Gastrocnemius medialis (tissue), 4 donors: ENCODE results near the gene ZNF335. TPM values are rescaled to one million over a fixed set of nuclear protein-coding genes. Genes with fewer than 3 reads are reported as not detected.

Experiments
- ATAC-seq, 2 donors: fragments of 150-250 bp; one replicate each; pipeline ENCODE4 v1.9.1; 2016
- DNase-seq, 2 donors: peaks; one replicate each; pipeline ENCODE4 v3.0.0-alpha.2; 2019
- H3K27ac ChIP-seq, 4 donors: fragments of 200-600 bp; sonication (generic); 1 replicate in 1 of 4; 2 replicates in 3 of 4; pipeline ENCODE4 v1.5.1; 2016 to 2018; ENCODE audit warnings: mild to moderate bottlenecking in 2 of 4, moderate library complexity in 1 of 4
- H3K27me3 ChIP-seq, 3 donors: fragments of 200-600 bp; sonication (generic) in 2 of 3; 1 replicate in 1 of 3; 2 replicates in 2 of 3; pipeline versions ENCODE4 v1.5.1 to v1.6.0; 2016 to 2019; ENCODE audit warnings: mild to moderate bottlenecking in 1 of 3, moderate library complexity in 1 of 3
- H3K36me3 ChIP-seq, 2 donors: fragments of 200-600 bp; sonication (generic) in 1 of 2; one replicate each; pipeline ENCODE4 v1.5.1; 2017 to 2018
- H3K4me1 ChIP-seq, 2 donors: fragments of 200-600 bp; sonication (generic) in 1 of 2; one replicate each; pipeline ENCODE4 v1.5.1; 2016 to 2017; ENCODE audit warnings: mild to moderate bottlenecking in 2 of 2
- H3K4me3 ChIP-seq, 4 donors: fragments of 200-600 bp; sonication (generic) in 3 of 4; 1 replicate in 1 of 4; 2 replicates in 3 of 4; pipeline ENCODE4 v1.5.1; 2016 to 2019; ENCODE audit warnings: mild to moderate bottlenecking in 2 of 4
- H3K9me3 ChIP-seq, 3 donors: fragments of 200-600 bp; sonication (generic) in 2 of 3; 1 replicate in 1 of 3; 2 replicates in 2 of 3; pipeline ENCODE4 v1.5.1; 2016 to 2019
- POLR2A ChIP-seq, 2 donors: fragments of 450-650 bp; IDR thresholded peaks; one replicate each; pipeline ENCODE4 v1.6.1; 2017; ENCODE audit warnings: antibody characterized with exemption in 2 of 2, mild to moderate bottlenecking in 2 of 2, moderate library complexity in 2 of 2
- in situ Hi-C, 4 donors: fragments of 200-750 bp; cut with MboI; loops; one replicate each; pipeline versions ENCODE4 v1.15.0 to v1.8.0; 2017; ENCODE audit warnings: low sequenced_read_pairs in 4 of 4
- intact Hi-C: fragments of 100-400 bp; cut with DNase I; formaldehyde crosslinking; loops from one replicate; pipeline ENCODE4 v1.15.1; 2023; ENCODE audit warnings: low total_unique reads
- total RNA-seq, 4 donors: library from RNA; depleted of rRNA; stranded (reverse); fragments of >200 nt; gene quantifications; one replicate each; pipeline versions ENCODE4 v1.1.0 to v1.2.3, GENCODE V29; 2016
- TF ChIP-seq, protein P1 (sequence below), 5 experiments: fragments of 450-650 bp in 3 of 5; fragments of 200-600 bp in 2 of 5; sonication (generic) in 2 of 5; IDR thresholded peaks in 4 of 5; conservative IDR thresholded peaks in 1 of 5; 1 replicate in 4 of 5; 2 replicates in 1 of 5; pipeline ENCODE4 v1.5.1; 2016 to 2019; ENCODE audit warnings: antibody characterized with exemption in 5 of 5, mild to moderate bottlenecking in 3 of 5, moderate library complexity in 3 of 5

Gene ZNF335
- total RNA-seq, 4 donors from 2014 or later, result 8.3 to 19.1 (median 12.7) TPM

DNA sequence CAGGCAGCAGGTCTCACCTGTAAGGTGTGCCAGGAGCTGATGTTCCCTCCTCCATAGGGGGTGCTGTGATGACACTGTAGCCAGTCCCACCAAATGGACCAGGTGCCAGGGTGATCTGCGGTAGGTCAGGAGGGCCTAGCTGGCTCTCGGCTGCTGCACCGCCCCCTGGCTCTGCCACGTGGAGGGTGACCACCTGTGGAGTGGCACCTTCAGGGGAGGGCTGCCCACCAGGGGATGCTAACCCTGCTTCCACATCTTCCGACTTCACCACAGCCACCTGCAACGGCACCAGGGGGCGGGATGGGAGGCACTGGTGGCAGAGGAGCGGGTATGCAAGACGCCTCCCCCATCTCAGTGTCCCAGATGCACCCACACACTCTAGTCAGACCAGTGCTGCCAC, 18.3 kb downstream of the ZNF335 start:
- Histone ChIP-seq H3K9me3 (no peaks in the 10 kb centered on the region), H3K27me3 (no peaks in the 10 kb centered on the region), H3K4me3 (no peak overlapping the region), H3K36me3 (peaks cover 0 to 84% of the 10 kb centered on the region in 2 donors), H3K4me1 (no peaks in the 10 kb centered on the region), H3K27ac (no peak overlapping the region)
- in situ Hi-C loops, result loop anchor here in 1 of 4 donors (25.0 kb wide), 1 partner anchor 141 kb away; the partner anchor contains the start of gene UBE2C
- intact Hi-C loops, result no loop called here
- DNase-seq (no peak), ATAC-seq (no peak)
- TF ChIP-seq, protein P1, sequence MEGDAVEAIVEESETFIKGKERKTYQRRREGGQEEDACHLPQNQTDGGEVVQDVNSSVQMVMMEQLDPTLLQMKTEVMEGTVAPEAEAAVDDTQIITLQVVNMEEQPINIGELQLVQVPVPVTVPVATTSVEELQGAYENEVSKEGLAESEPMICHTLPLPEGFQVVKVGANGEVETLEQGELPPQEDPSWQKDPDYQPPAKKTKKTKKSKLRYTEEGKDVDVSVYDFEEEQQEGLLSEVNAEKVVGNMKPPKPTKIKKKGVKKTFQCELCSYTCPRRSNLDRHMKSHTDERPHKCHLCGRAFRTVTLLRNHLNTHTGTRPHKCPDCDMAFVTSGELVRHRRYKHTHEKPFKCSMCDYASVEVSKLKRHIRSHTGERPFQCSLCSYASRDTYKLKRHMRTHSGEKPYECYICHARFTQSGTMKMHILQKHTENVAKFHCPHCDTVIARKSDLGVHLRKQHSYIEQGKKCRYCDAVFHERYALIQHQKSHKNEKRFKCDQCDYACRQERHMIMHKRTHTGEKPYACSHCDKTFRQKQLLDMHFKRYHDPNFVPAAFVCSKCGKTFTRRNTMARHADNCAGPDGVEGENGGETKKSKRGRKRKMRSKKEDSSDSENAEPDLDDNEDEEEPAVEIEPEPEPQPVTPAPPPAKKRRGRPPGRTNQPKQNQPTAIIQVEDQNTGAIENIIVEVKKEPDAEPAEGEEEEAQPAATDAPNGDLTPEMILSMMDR (IDR thresholded peaks at IDR 0.05 in 4 of 5, conservative IDR thresholded peaks at IDR 0.05 in 1 of 5), result no peak
- TF ChIP-seq POLR2A (IDR thresholded peaks at IDR 0.05), result no peak

DNA sequence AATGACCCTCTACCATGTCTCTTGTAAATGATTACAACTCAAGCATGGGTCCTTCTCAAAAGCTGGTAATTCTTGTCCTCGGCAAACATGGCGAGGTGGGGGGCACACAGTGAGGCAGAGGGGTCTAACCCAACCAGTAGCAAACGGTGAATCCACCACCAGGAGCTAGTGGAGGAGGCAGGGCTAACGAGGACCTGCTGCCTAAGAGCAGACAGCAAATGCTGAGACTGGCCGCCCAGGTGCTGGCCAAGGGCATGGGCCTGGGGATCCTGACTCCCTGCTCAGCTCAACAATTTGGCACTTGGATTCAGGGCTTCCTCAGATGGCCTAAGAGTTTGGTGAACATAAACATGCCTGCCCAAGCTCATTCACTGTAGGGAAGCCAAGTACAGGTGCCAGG, 19.1 kb downstream of the ZNF335 start:
- intact Hi-C loops, result no loop called here
- TF ChIP-seq, protein P1 (IDR thresholded peaks at IDR 0.05 in 4 of 5, conservative IDR thresholded peaks at IDR 0.05 in 1 of 5), result no peak
- no peak for TF ChIP-seq POLR2A (IDR thresholded peaks at IDR 0.05)
- no peaks in the 10 kb centered on the region for H3K4me1 ChIP-seq
- H3K9me3 ChIP-seq, result no peaks in the 10 kb centered on the region
- H3K36me3 ChIP-seq, result peaks cover 0 to 84% of the 10 kb centered on the region in 2 donors
- ATAC-seq (no peak), DNase-seq (no peak)
- in situ Hi-C loops, result loop anchor here in 1 of 4 donors (25.0 kb wide), 1 partner anchor 141 kb away; the partner anchor contains the start of gene UBE2C
- no peak overlapping the region for H3K27ac ChIP-seq
- H3K27me3 ChIP-seq, result no peaks in the 10 kb centered on the region
- no peak overlapping the region for H3K4me3 ChIP-seq

DNA sequence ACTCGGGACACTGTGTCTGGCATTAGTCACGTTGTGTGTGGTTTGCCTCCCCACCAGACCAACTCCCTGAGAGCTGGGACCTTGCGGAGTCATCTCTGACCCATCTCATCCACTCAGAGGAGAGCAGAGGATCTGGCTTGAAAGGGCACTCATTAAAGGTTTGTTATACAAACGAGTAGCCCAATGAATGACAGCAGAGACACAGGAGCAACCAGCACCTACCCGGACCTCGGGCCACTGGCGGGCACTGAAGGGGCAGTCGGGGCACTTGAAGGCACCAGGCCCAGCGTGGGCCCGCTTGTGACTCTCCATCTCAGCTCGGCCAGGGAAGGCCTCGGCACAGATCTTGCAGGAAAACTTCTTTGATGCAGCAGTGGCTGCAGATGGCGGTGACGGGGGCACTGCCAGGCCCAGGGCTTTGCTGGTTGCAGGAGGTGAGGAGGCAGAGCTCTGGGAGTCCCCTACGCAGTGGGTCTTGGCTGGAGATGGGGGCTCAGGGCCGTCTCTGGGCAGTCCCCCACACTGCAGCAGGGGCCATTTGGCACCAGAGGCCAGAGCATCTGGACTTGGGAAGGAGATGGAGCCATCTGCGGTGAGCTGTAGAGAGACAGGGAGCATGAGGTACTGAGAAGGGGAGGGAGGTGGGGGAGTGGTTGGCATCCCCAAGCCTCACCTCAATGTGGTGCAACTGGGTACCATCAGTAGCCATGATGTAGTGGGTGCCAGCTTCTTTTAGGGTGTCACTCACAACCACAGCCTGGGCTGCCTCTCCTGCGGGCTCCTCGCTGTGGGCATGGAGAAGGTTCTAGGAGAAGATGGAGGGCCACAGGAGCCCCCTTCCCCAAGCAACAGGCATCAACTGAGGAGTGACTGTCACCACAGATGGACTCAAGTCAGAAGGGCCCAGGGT, 19.8 kb downstream of the ZNF335 start:
- no peaks in the 10 kb centered on the region for H3K4me1 ChIP-seq
- H3K4me3 ChIP-seq, result no peak overlapping the region
- DNase-seq, result no peak
- no peaks in the 10 kb centered on the region for H3K9me3 ChIP-seq
- no peak for ATAC-seq
- peak overlapping the region in 1 of 4 donors; percentile 93 for H3K27ac ChIP-seq
- H3K36me3 ChIP-seq, result peaks cover 0 to 84% of the 10 kb centered on the region in 2 donors
- intact Hi-C loops (no loop called here), in situ Hi-C loops (loop anchor here in 1 of 4 donors (25.0 kb wide), 1 partner anchor 140 kb away; the partner anchor contains the start of gene UBE2C)
- no peak for TF ChIP-seq POLR2A (IDR thresholded peaks at IDR 0.05)
- TF ChIP-seq, protein P1 (IDR thresholded peaks at IDR 0.05 in 4 of 5, conservative IDR thresholded peaks at IDR 0.05 in 1 of 5), result no peak
- H3K27me3 ChIP-seq, result no peaks in the 10 kb centered on the region

DNA sequence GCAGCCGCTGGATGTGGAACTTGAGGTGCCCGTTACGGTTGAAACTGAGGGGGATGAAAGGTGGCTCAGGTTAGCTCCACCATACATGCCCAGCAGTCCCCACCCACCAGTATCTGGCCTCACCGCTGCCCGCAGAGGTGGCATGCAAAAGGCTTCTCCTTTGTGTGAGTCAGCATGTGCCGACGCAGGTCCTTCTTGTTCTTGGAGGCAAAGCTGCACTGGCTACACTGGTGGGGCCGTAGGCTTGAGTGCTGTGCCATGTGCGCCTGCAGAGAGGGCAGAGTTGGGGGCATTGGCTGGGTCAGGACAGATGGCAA, 21.7 kb downstream of the ZNF335 start:
- no peaks in the 10 kb centered on the region for H3K27me3 ChIP-seq
- intact Hi-C loops, result no loop called here
- H3K4me1 ChIP-seq, result peaks cover 9 to 18% of the 10 kb centered on the region in 2 donors
- peaks cover 0 to 79% of the 10 kb centered on the region in 2 donors for H3K36me3 ChIP-seq
- H3K4me3 ChIP-seq, result no peak overlapping the region
- ATAC-seq (no peak), DNase-seq (no peak)
- in situ Hi-C loops, result loop anchor here in 1 of 4 donors (25.0 kb wide), 1 partner anchor 138 kb away; the partner anchor contains the start of gene UBE2C
- H3K27ac ChIP-seq, result peak overlapping the region in 3 of 4 donors; percentile 90 to 96 (median 93)
- no peaks in the 10 kb centered on the region for H3K9me3 ChIP-seq
- no peak for TF ChIP-seq POLR2A (IDR thresholded peaks at IDR 0.05)
- TF ChIP-seq, protein P1 (IDR thresholded peaks at IDR 0.05 in 4 of 5, conservative IDR thresholded peaks at IDR 0.05 in 1 of 5), result no peak
